NB4 (cell line): ENCODE data around the gene NPAS3.

Source experiments
- DNase-seq: peaks from one replicate; pipeline ENCODE4 v3.0.0; 2010; ENCODE audit warnings: low read depth
- H3K4me3 ChIP-seq: one replicate; pipeline ENCODE4 v1.5.1; 2011; ENCODE audit warnings: mild to moderate bottlenecking, low read depth, low read length, moderate library complexity
- CTCF ChIP-seq: IDR thresholded peaks from one replicate; pipeline ENCODE4 v1.5.1; 2012; ENCODE audit warnings: low read depth, low read length
- MAX ChIP-seq: IDR thresholded peaks from 2 replicates; pipeline ENCODE4 v1.6.1; 2011; ENCODE audit warnings: low read depth, low read length
- MYC ChIP-seq: IDR thresholded peaks from 2 replicates; pipeline ENCODE4 v1.6.1; 2011; ENCODE audit warnings: low read depth, low read length
- POLR2A ChIP-seq: IDR thresholded peaks from 2 replicates; pipeline ENCODE4 v1.6.1; 2011; ENCODE audit warnings: mild to moderate bottlenecking; ENCODE audit not compliant: insufficient read length; ENCODE audit errors: extremely low read depth

The NPAS3 gene

DNA sequence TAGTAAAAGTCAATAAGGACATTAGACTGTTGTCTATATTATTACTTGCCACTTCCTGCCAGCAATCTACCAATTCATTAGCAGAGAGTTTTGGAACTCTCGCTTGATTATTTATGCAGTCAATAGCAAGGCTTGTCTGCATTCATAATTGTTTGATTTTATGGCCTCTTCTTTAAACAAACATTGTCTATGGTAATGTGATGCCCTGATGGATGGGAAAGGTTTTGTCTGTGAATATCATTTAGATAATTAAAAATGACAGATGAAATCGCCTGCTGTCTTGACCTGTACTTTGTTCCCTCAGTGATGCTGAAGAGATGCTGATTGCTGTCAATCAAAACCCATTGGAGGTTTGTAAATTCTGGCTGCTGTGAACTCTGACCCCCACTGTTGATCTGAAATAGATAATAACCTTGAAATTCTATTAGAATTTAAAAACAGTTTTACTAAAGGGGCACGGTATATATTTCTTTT, 455.3 kb downstream of the NPAS3 start:
- no peak overlapping the region for H3K4me3 ChIP-seq
- DNase-seq, result no peak
- TF ChIP-seq MYC, result no peak

- DNase-seq, result no peak
- TF ChIP-seq MAX, result no peak
- no peak for TF ChIP-seq POLR2A
- no peak for TF ChIP-seq MYC
- TF ChIP-seq CTCF, result no peak
- H3K4me3 ChIP-seq, result no peak overlapping the region
These were observed 462.6 kb downstream of the NPAS3 start for GRCh38 chr14:33401311-33401710.

- no peak for DNase-seq
- H3K4me3 ChIP-seq, result no peak overlapping the region
- TF ChIP-seq MYC (no peak), MAX (no peak), CTCF (no peak), POLR2A (no peak)
These were observed 463.9 kb downstream of the NPAS3 start for GRCh38 chr14:33402604-33403003.

- H3K4me3 ChIP-seq, result no peak overlapping the region
- no peak for DNase-seq
- TF ChIP-seq CTCF, result no peak
- TF ChIP-seq POLR2A, result no peak
- TF ChIP-seq MYC, result no peak
- no peak for TF ChIP-seq MAX
These were observed 465.4 kb downstream of the NPAS3 start for GRCh38 chr14:33404054-33404453.

GRCh38 chr14:33404964-33405574, 466.4 kb downstream of the NPAS3 start:
- TF ChIP-seq MAX, result no peak
- TF ChIP-seq POLR2A, result no peak
- TF ChIP-seq CTCF, result no peak
- no peak for TF ChIP-seq MYC
- DNase-seq, result no peak

DNA sequence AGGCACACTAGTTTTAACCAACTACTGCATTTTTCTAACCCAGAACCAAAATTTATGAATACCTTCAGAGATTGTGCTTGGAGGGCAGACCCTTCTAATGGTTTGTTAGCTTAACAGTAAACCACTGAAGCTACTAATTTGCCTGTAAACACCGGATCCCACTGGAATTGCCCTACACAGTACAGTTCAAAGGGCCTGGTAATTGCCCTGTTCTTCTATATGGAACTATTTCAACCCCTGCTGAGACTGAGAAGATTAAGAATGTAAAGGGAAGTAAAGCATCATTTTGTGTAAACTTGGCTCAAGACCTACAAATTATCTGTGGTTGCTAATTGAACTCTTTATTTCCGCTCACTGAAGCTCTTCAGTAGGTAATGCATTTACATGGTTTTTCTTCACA, 468.1 kb downstream of the NPAS3 start:
- no peak overlapping the region for H3K4me3 ChIP-seq
- TF ChIP-seq MAX, result no peak
- TF ChIP-seq MYC, result no peak
- no peak for TF ChIP-seq CTCF
- no peak for TF ChIP-seq POLR2A
- DNase-seq, result no peak

More at GRCh38 chr14:33404964-33405574, 466.4 kb downstream of the NPAS3 start:
- H3K4me3 ChIP-seq, result no peak overlapping the region
